HCT116 (cell line): ENCODE data around the gene ZDHHC21. TPM values are rescaled to one million over a fixed set of nuclear protein-coding genes. Genes with fewer than 3 reads are reported as not detected.

Experiments
- ATAC-seq: fragments of 200-7000 bp; cut with Tn5 transposase; 2 replicates; pipeline ENCODE4 v1.9.1; 2020; ENCODE audit warnings: mild to moderate bottlenecking, moderate library complexity
- BruUV-seq: library from RNA; stranded (reverse); fragments of 400-500 nt; replicated peaks from 2 replicates; lab custom pipeline; 2021; lab: Mats Ljungman, UMichigan
- CTCF ChIA-PET: fragments of 300-600 bp; sonication (Branson Sonifier 250); formaldehyde crosslinking; loops from one replicate; lab custom pipeline; 2021; ENCODE audit warnings: antibody characterized with exemption; lab: Charles Lee
- POLR2A ChIA-PET: fragments of 300-600, 350-600 bp; sonication (Branson Sonifier 250); formaldehyde crosslinking; loops from one replicate; lab custom pipeline; 2021; ENCODE audit warnings: antibody characterized with exemption; lab: Charles Lee
- RAD21 ChIA-PET, 2 experiments: fragments of 300-600 bp; sonication (Branson Sonifier 250); formaldehyde crosslinking; loops; one replicate each; lab custom pipeline; 2023; ENCODE audit warnings: low total read pairs in 2 of 2; ENCODE audit not compliant: uncharacterized antibody in 2 of 2, unreplicated experiment in 2 of 2, low non-redundant PET in 1 of 2; lab: Charles Lee
- DNase-seq: peaks from one replicate; pipeline ENCODE4 v3.0.0-alpha.2; 2010; ENCODE audit warnings: low read depth, low spot score
- H2AFZ ChIP-seq: fragments of 200-600 bp; shearing (Covaris generic), sonication (generic); 2 replicates; pipeline ENCODE4 v1.6.1; 2017; ENCODE audit warnings: low read depth, mixed run types, mixed read lengths, antibody characterized with exemption, low read length; ENCODE audit not compliant: poor library complexity, severe bottlenecking
- H3K27ac ChIP-seq: 2 replicates; pipeline ENCODE4 v1.5.1; 2012; ENCODE audit warnings: low read depth, low read length
- H3K27me3 ChIP-seq: fragments of 200-600 bp; sonication (generic); 2 replicates; pipeline ENCODE4 v1.6.1; 2016; ENCODE audit warnings: mixed run types, low read length, mixed read lengths; ENCODE audit not compliant: insufficient read depth
- H3K36me3 ChIP-seq, 2 experiments: fragments of 200-500 bp in 1 of 2; fragments of 200-600 bp in 1 of 2; sonication (Bioruptor generic) in 1 of 2; sonication (generic) in 1 of 2; 2 replicates each; pipeline versions ENCODE4 v1.5.1 to v1.6.1; 2014 to 2016; ENCODE audit warnings: low read length in 2 of 2, inconsistent platforms in 1 of 2, mixed read lengths in 1 of 2, mixed run types in 1 of 2; ENCODE audit not compliant: insufficient read depth in 2 of 2, control insufficient read depth in 1 of 2
- H3K4me1 ChIP-seq, 2 experiments: fragments of 200-600 bp in 1 of 2; sonication (generic) in 1 of 2; 2 replicates each; pipeline versions ENCODE4 v1.5.1 to v1.6.1; 2012 to 2017; ENCODE audit warnings: low read length in 2 of 2, inconsistent platforms in 1 of 2, mild to moderate bottlenecking in 1 of 2, mixed read lengths in 1 of 2, mixed run types in 1 of 2, moderate library complexity in 1 of 2; ENCODE audit not compliant: insufficient read depth in 2 of 2, control insufficient read depth in 1 of 2
- H3K4me2 ChIP-seq: fragments of 200-600 bp; sonication (generic); 2 replicates; pipeline ENCODE4 v1.6.1; 2017; ENCODE audit warnings: mixed run types, low read length, mixed read lengths
- H3K4me3 ChIP-seq, 2 experiments: fragments of 200-600 bp in 1 of 2; sonication (generic) in 1 of 2; replicated peaks in 1 of 2; 2 replicates each; pipeline ENCODE4 v1.5.1; 2011 to 2016; ENCODE audit warnings: low read length in 2 of 2, control low read depth in 1 of 2, low read depth in 1 of 2, mild to moderate bottlenecking in 1 of 2, mixed read lengths in 1 of 2, mixed run types in 1 of 2
- H3K79me2 ChIP-seq: fragments of 200-600 bp; sonication (generic); 2 replicates; pipeline ENCODE4 v1.6.1; 2017; ENCODE audit warnings: mild to moderate bottlenecking, mixed run types, low read length, moderate library complexity, mixed read lengths; ENCODE audit not compliant: insufficient read depth
- H3K9ac ChIP-seq: fragments of 200-600 bp; sonication (generic); 2 replicates; pipeline ENCODE4 v1.6.1; 2016; ENCODE audit warnings: low read length, mixed read lengths
- H3K9me2 ChIP-seq: fragments of 200-600 bp; sonication (generic), shearing (Covaris generic); 2 replicates; pipeline ENCODE4 v1.6.1; 2017; ENCODE audit warnings: mixed run types, mild to moderate bottlenecking, moderate library complexity; ENCODE audit not compliant: insufficient read depth
- H3K9me3 ChIP-seq, 2 experiments: fragments of 200-500 bp in 1 of 2; fragments of 200-600 bp in 1 of 2; sonication (Bioruptor generic) in 1 of 2; sonication (generic) in 1 of 2; 2 replicates each; pipeline ENCODE4 v1.6.1; 2014 to 2017; ENCODE audit warnings: low read length in 2 of 2, mixed read lengths in 2 of 2, inconsistent platforms in 1 of 2, low read depth in 1 of 2, mild to moderate bottlenecking in 1 of 2, mixed run types in 1 of 2, moderate library complexity in 1 of 2; ENCODE audit not compliant: control insufficient read depth in 1 of 2, insufficient read depth in 1 of 2
- H4K20me1 ChIP-seq: fragments of 200-600 bp; sonication (generic), shearing (Covaris generic); 2 replicates; pipeline ENCODE4 v1.6.1; 2017; ENCODE audit warnings: mixed run types, mild to moderate bottlenecking, moderate library complexity; ENCODE audit not compliant: insufficient read depth
- CBX3 ChIP-seq: IDR thresholded peaks from 2 replicates; pipeline ENCODE4 v1.6.1; 2012; ENCODE audit warnings: low read depth
- EGR1 ChIP-seq: IDR thresholded peaks from 2 replicates; pipeline ENCODE4 v1.6.1; 2012; ENCODE audit warnings: low read depth
- EZH2 ChIP-seq: fragments of 200-600 bp; sonication (generic); IDR thresholded peaks from 2 replicates; pipeline ENCODE4 v1.6.1; 2017; ENCODE audit warnings: antibody characterized with exemption, mixed run types
- JUND ChIP-seq: IDR thresholded peaks from 2 replicates; pipeline ENCODE4 v1.6.1; 2012
- POLR2A ChIP-seq: IDR thresholded peaks from 2 replicates; pipeline ENCODE4 v1.7.0; 2011; ENCODE audit warnings: borderline replicate concordance; ENCODE audit not compliant: insufficient read depth, insufficient read length; ENCODE audit errors: extremely low read depth
- RAD21 ChIP-seq: IDR thresholded peaks from 2 replicates; pipeline ENCODE4 v1.6.1; 2012; ENCODE audit warnings: low read depth, mild to moderate bottlenecking
- SP1 ChIP-seq: IDR thresholded peaks from 2 replicates; pipeline ENCODE4 v1.6.1; 2012; ENCODE audit warnings: low read depth
- SRF ChIP-seq: IDR thresholded peaks from 2 replicates; pipeline ENCODE4 v1.6.1; 2012; ENCODE audit warnings: low read depth
- TCF7L2 ChIP-seq: IDR thresholded peaks from 2 replicates; pipeline ENCODE4 v1.7.0; 2011; ENCODE audit warnings: borderline replicate concordance, inconsistent platforms; ENCODE audit not compliant: insufficient read depth, insufficient read length; ENCODE audit errors: extremely low read depth
- ZFX ChIP-seq: fragments of 450-650 bp; IDR thresholded peaks from 2 replicates; pipeline ENCODE4 v1.6.1; 2017
- ZNF274 ChIP-seq: fragments of 200-500 bp; sonication (Bioruptor generic); IDR thresholded peaks from 2 replicates; pipeline ENCODE4 v1.6.1; 2014; ENCODE audit warnings: mild to moderate bottlenecking, low read depth, low read length, inconsistent platforms
- intact Hi-C: fragments of 100-400 bp; cut with micrococcal nuclease; formaldehyde crosslinking; loops from 2 replicates; pipeline ENCODE4 v1.10.0; 2022
- total RNA-seq: library from RNA; stranded (reverse); gene quantifications from one replicate; pipeline ENCODE4 v1.2.1, GENCODE V29; 2021; ENCODE audit not compliant: unreplicated experiment
- TF ChIP-seq, protein P1 (sequence below): IDR thresholded peaks from 2 replicates; pipeline ENCODE4 v1.6.1; 2012
- TF ChIP-seq, protein P2 (sequence below), 3 experiments: fragments of 200-600 bp in 1 of 3; sonication (generic) in 1 of 3; IDR thresholded peaks in 2 of 3; conservative IDR thresholded peaks in 1 of 3; 2 replicates each; pipeline ENCODE4 v1.5.1; 2012 to 2017; ENCODE audit warnings: low read depth in 2 of 3, low read length in 2 of 3, antibody characterized with exemption in 1 of 3, borderline replicate concordance in 1 of 3, control low read depth in 1 of 3, mild to moderate bottlenecking in 1 of 3, mixed read lengths in 1 of 3, mixed run types in 1 of 3, moderate library complexity in 1 of 3; ENCODE audit not compliant: insufficient read depth in 1 of 3

The ZDHHC21 gene
- total RNA-seq, 1 experiment from 2014 or later, result 5.9 TPM

DNA sequence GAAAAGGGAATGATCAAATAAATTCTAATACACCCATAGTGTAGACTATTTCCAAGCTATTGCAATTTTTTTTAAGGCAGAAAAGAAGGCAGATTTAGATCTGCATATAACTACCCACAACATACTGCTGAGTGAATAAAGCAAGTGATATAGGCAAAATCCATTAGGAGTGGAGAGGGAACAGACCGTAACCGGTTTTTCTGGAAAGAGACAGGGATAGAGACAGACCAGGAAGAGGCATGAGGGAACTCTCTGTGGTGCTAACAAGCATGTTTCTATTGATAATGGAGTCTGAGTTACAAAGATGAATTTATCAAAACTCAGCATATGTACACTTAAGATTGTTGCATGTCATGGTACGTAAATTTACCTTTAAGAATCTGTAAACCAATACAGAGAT, 14.5 kb downstream of the ZDHHC21 start:
- RAD21 ChIA-PET, result no interaction called here

More for the DNA sequence above, 14.5 kb downstream of the ZDHHC21 start:
- ChIA-PET CTCF (no interaction called here), POLR2A (no interaction called here)
- BruUV-seq, result no TSS peak
- Histone ChIP-seq H3K9me3 (no peaks in the 10 kb centered on the region), H3K4me2 (no peak overlapping the region), H4K20me1 (no peaks in the 10 kb centered on the region), H3K9ac (no peak overlapping the region), H3K36me3 (no peaks in the 10 kb centered on the region), H3K27me3 (no peaks in the 10 kb centered on the region), H3K9me2 (no peaks in the 10 kb centered on the region), H3K27ac (no peak overlapping the region), H2AFZ (no peak overlapping the region), H3K4me1 (no peaks in the 10 kb centered on the region), H3K4me3 (no peak overlapping the region), H3K79me2 (no peaks in the 10 kb centered on the region)
- intact Hi-C loops, result no loop called here
- DNase-seq (no peak), ATAC-seq (no peak)
- TF ChIP-seq ZFX (no peak), POLR2A (no peak), EZH2 (no peak), RAD21 (no peak), CBX3 (no peak), TCF7L2 (no peak), SP1 (no peak), ZNF274 (no peak), JUND (no peak), EGR1 (no peak), SRF (no peak)
- TF ChIP-seq, protein P1, sequence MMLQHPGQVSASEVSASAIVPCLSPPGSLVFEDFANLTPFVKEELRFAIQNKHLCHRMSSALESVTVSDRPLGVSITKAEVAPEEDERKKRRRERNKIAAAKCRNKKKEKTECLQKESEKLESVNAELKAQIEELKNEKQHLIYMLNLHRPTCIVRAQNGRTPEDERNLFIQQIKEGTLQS, result no peak
- TF ChIP-seq, protein P2, sequence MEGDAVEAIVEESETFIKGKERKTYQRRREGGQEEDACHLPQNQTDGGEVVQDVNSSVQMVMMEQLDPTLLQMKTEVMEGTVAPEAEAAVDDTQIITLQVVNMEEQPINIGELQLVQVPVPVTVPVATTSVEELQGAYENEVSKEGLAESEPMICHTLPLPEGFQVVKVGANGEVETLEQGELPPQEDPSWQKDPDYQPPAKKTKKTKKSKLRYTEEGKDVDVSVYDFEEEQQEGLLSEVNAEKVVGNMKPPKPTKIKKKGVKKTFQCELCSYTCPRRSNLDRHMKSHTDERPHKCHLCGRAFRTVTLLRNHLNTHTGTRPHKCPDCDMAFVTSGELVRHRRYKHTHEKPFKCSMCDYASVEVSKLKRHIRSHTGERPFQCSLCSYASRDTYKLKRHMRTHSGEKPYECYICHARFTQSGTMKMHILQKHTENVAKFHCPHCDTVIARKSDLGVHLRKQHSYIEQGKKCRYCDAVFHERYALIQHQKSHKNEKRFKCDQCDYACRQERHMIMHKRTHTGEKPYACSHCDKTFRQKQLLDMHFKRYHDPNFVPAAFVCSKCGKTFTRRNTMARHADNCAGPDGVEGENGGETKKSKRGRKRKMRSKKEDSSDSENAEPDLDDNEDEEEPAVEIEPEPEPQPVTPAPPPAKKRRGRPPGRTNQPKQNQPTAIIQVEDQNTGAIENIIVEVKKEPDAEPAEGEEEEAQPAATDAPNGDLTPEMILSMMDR (IDR thresholded peaks at IDR 0.05 in 2 of 3, conservative IDR thresholded peaks at IDR 0.05 in 1 of 3; ENCODE audit: borderline replicate concordance in 1 of 3, insufficient read depth in 1 of 3, low read depth in 2 of 3, low read length in 2 of 3), result no peak
